NAMALWA (cell line): ENCODE results near the gene GRAMD4.
"Not testable (repeated sequence)": the region's sequence is repeated elsewhere in the genome, so short reads cannot be mapped to it uniquely, and the experiment has no call there.

Experiments
- DNase-seq: peaks from one replicate; pipeline ENCODE4 v3.0.0-alpha.2; 2015; ENCODE audit warnings: low spot score

Gene GRAMD4

GRCh38 chr22:46637711-46638600 lies 17.8 kb downstream of the GRAMD4 start:
- DNase-seq: no peak

GRCh38 chr22:46638601-46639431 lies 18.6 kb downstream of the GRAMD4 start:
- DNase-seq: no peak

- no peak for DNase-seq
Observed at GRCh38 chr22:46639843-46640242, 19.7 kb downstream of the GRAMD4 start.

GRCh38 chr22:46640293-46641055 lies 20.3 kb downstream of the GRAMD4 start:
- no peak for DNase-seq

- no peak for DNase-seq
Observed at GRCh38 chr22:46641811-46642266, 21.7 kb downstream of the GRAMD4 start.

- not testable (repeated sequence) for DNase-seq
Observed at GRCh38 chr22:46642840-46643480, 22.8 kb downstream of the GRAMD4 start.

- no peak for DNase-seq
Observed at GRCh38 chr22:46646531-46647215, 26.5 kb downstream of the GRAMD4 start.

GRCh38 chr22:46648225-46648820 lies 28.1 kb downstream of the GRAMD4 start:
- DNase-seq: not testable (repeated sequence)

GRCh38 chr22:46649141-46650077 lies 29.2 kb downstream of the GRAMD4 start:
- DNase-seq: no peak

- no peak for DNase-seq
Observed at GRCh38 chr22:46650078-46650810, 30.1 kb downstream of the GRAMD4 start.

GRCh38 chr22:46651316-46651715 lies 31.1 kb downstream of the GRAMD4 start:
- DNase-seq: no peak

- no peak for DNase-seq
Observed at GRCh38 chr22:46652081-46652846, 32.1 kb downstream of the GRAMD4 start.

- DNase-seq: no peak
Observed at GRCh38 chr22:46652847-46653331, 32.7 kb downstream of the GRAMD4 start.

- DNase-seq: no peak
Observed at GRCh38 chr22:46653596-46653995, 33.4 kb downstream of the GRAMD4 start.

GRCh38 chr22:46654426-46654825 lies 34.2 kb downstream of the GRAMD4 start:
- no peak for DNase-seq

- no peak for DNase-seq
Observed at GRCh38 chr22:46654927-46655595, 34.9 kb downstream of the GRAMD4 start.
